SJCRH30 (cell line): ENCODE results near the gene ALS2CL. TPM values are rescaled to one million over a fixed set of nuclear protein-coding genes. Genes with fewer than 3 reads are reported as not detected.

Experiments used
- DNase-seq, 2 experiments: peaks; one replicate each; pipeline ENCODE4 v3.0.0-alpha.2; 2015 to 2020
- H3K27ac ChIP-seq: fragments of 250-450 bp; sonication (Bioruptor Pico); 2 replicates; pipeline ENCODE4 v1.5.1; 2020; ENCODE audit warnings: mild to moderate bottlenecking, moderate library complexity
- H3K27me3 ChIP-seq: fragments of 250-450 bp; sonication (Bioruptor Pico); 2 replicates; pipeline ENCODE4 v1.5.1; 2020; ENCODE audit warnings: mild to moderate bottlenecking, moderate library complexity
- H3K36me3 ChIP-seq: fragments of 250-450 bp; sonication (Bioruptor Pico); 2 replicates; pipeline ENCODE4 v1.5.1; 2020; ENCODE audit warnings: mild to moderate bottlenecking, moderate library complexity
- H3K4me1 ChIP-seq: fragments of 250-450 bp; sonication (Bioruptor Pico); 2 replicates; pipeline ENCODE4 v1.5.1; 2020; ENCODE audit warnings: mild to moderate bottlenecking, moderate library complexity
- H3K4me3 ChIP-seq: fragments of 250-450 bp; sonication (Bioruptor Pico); 2 replicates; pipeline ENCODE4 v1.5.1; 2020; ENCODE audit warnings: mild to moderate bottlenecking, moderate library complexity
- H3K9me3 ChIP-seq: fragments of 250-450 bp; sonication (Bioruptor Pico); replicated peaks from 2 replicates; pipeline ENCODE4 v1.5.1; 2020; ENCODE audit warnings: mild to moderate bottlenecking, moderate library complexity
- total RNA-seq: library from RNA; depleted of rRNA; stranded (reverse); fragments of >200 nt; shearing (Covaris generic); gene quantifications from 2 replicates; pipeline ENCODE4 v1.2.3, GENCODE V29; 2014

ALS2CL gene
- total RNA-seq, 1 experiment from 2014 or later, result 9.4 TPM

- Histone ChIP-seq H3K27ac (no peak overlapping the region), H3K27me3 (no peaks in the 10 kb centered on the region), H3K36me3 (no peaks in the 10 kb centered on the region), H3K4me1 (peaks cover 6% of the 10 kb centered on the region; the same call in 1 of the 2 replicates), H3K4me3 (no peak overlapping the region), H3K9me3 (no peaks in the 10 kb centered on the region; the same call in 1 of the 2 replicates)
- no peak for DNase-seq
Observed at GRCh38 chr3:46721009-46721408, 27.5 kb upstream of the ALS2CL start.

GRCh38 chr3:46719735-46720271 lies 26.3 kb upstream of the ALS2CL start:
- Histone ChIP-seq H3K4me1 (no peaks in the 10 kb centered on the region), H3K36me3 (no peaks in the 10 kb centered on the region), H3K4me3 (no peak overlapping the region), H3K27me3 (no peaks in the 10 kb centered on the region), H3K9me3 (no peaks in the 10 kb centered on the region; the same call in 1 of the 2 replicates), H3K27ac (no peak overlapping the region)
- no peak for DNase-seq

GRCh38 chr3:46719044-46719565 lies 25.6 kb upstream of the ALS2CL start:
- no peak overlapping the region for H3K27ac ChIP-seq
- no peak for DNase-seq
- H3K9me3 ChIP-seq, result no peaks in the 10 kb centered on the region; the same call in 1 of the 2 replicates
- H3K4me3 ChIP-seq, result no peak overlapping the region
- H3K27me3 ChIP-seq, result no peaks in the 10 kb centered on the region
- H3K4me1 ChIP-seq, result no peaks in the 10 kb centered on the region
- no peaks in the 10 kb centered on the region for H3K36me3 ChIP-seq

GRCh38 chr3:46717447-46718231 lies 24.2 kb upstream of the ALS2CL start, which contains the start of gene PRSS50:
Gene PRSS50 (minus strand): TSS chr3:46717869. CDS start chr3:46717824, 45 bp downstream.
- H3K4me1 ChIP-seq, result no peaks in the 10 kb centered on the region
- H3K36me3 ChIP-seq, result no peaks in the 10 kb centered on the region
- no peak for DNase-seq
- no peaks in the 10 kb centered on the region for H3K27me3 ChIP-seq
- H3K4me3 ChIP-seq, result no peak within 1 kb of the TSS
- no peak within 1 kb of the TSS for H3K27ac ChIP-seq
- H3K9me3 ChIP-seq, result no peaks in the 10 kb centered on the region; the same call in 1 of the 2 replicates

GRCh38 chr3:46716461-46717441 lies 23.3 kb upstream of the ALS2CL start:
- Histone ChIP-seq H3K9me3 (no peaks in the 10 kb centered on the region; the same call in 1 of the 2 replicates), H3K4me1 (no peaks in the 10 kb centered on the region), H3K27me3 (no peaks in the 10 kb centered on the region)

GRCh38 chr3:46715507-46716175 lies 22.2 kb upstream of the ALS2CL start:
- no peak for DNase-seq
- Histone ChIP-seq H3K27ac (no peak overlapping the region), H3K36me3 (no peaks in the 10 kb centered on the region), H3K9me3 (no peaks in the 10 kb centered on the region), H3K4me3 (no peak overlapping the region), H3K27me3 (no peaks in the 10 kb centered on the region), H3K4me1 (no peaks in the 10 kb centered on the region)

More at GRCh38 chr3:46716461-46717441, 23.3 kb upstream of the ALS2CL start:
- H3K36me3 ChIP-seq, result no peaks in the 10 kb centered on the region
- DNase-seq, result no peak
- no peak overlapping the region for H3K4me3 ChIP-seq
- H3K27ac ChIP-seq, result no peak overlapping the region

- H3K36me3 ChIP-seq, result no peaks in the 10 kb centered on the region
- no peaks in the 10 kb centered on the region for H3K27me3 ChIP-seq
- no peak overlapping the region for H3K4me3 ChIP-seq
- no peaks in the 10 kb centered on the region for H3K9me3 ChIP-seq
- DNase-seq, result no peak
- no peak overlapping the region for H3K27ac ChIP-seq
- no peaks in the 10 kb centered on the region for H3K4me1 ChIP-seq
Observed at GRCh38 chr3:46714728-46715506, 21.4 kb upstream of the ALS2CL start.

- H3K36me3 ChIP-seq, result no peaks in the 10 kb centered on the region
- no peaks in the 10 kb centered on the region for H3K9me3 ChIP-seq
- H3K27me3 ChIP-seq, result no peaks in the 10 kb centered on the region
- no peak for DNase-seq
- H3K4me3 ChIP-seq, result no peak overlapping the region
- no peak overlapping the region for H3K27ac ChIP-seq
- no peaks in the 10 kb centered on the region for H3K4me1 ChIP-seq
Observed at GRCh38 chr3:46713898-46714552, 20.5 kb upstream of the ALS2CL start.

- Histone ChIP-seq H3K36me3 (no peaks in the 10 kb centered on the region), H3K27ac (no peak overlapping the region), H3K27me3 (no peaks in the 10 kb centered on the region), H3K9me3 (no peaks in the 10 kb centered on the region), H3K4me1 (no peaks in the 10 kb centered on the region), H3K4me3 (no peak overlapping the region)
- DNase-seq, result no peak
Observed at GRCh38 chr3:46713050-46713897, 19.8 kb upstream of the ALS2CL start.

GRCh38 chr3:46712191-46713049 lies 18.9 kb upstream of the ALS2CL start:
- no peak overlapping the region for H3K4me3 ChIP-seq
- no peaks in the 10 kb centered on the region for H3K36me3 ChIP-seq
- no peaks in the 10 kb centered on the region for H3K4me1 ChIP-seq
- no peaks in the 10 kb centered on the region for H3K9me3 ChIP-seq
- no peak overlapping the region for H3K27ac ChIP-seq
- no peak for DNase-seq
- no peaks in the 10 kb centered on the region for H3K27me3 ChIP-seq

- DNase-seq, result no peak
- Histone ChIP-seq H3K27me3 (no peaks in the 10 kb centered on the region), H3K27ac (no peak overlapping the region), H3K4me1 (no peaks in the 10 kb centered on the region), H3K4me3 (no peak overlapping the region), H3K36me3 (no peaks in the 10 kb centered on the region), H3K9me3 (no peaks in the 10 kb centered on the region)
Observed at GRCh38 chr3:46711760-46712159, 18.3 kb upstream of the ALS2CL start.

GRCh38 chr3:46711305-46711704 lies 17.8 kb upstream of the ALS2CL start:
- Histone ChIP-seq H3K27me3 (no peaks in the 10 kb centered on the region), H3K4me1 (no peaks in the 10 kb centered on the region), H3K27ac (no peak overlapping the region), H3K36me3 (no peaks in the 10 kb centered on the region), H3K9me3 (no peaks in the 10 kb centered on the region), H3K4me3 (no peak overlapping the region)
- DNase-seq, result no peak
